Muscle of leg (tissue), 11 donors: Measurements from ENCODE around the gene HNF1A. TPM values are rescaled to one million over a fixed set of nuclear protein-coding genes. Genes with fewer than 3 reads are reported as not detected.
"Not testable (repeated sequence)": the region's sequence is repeated elsewhere in the genome, so short reads cannot be mapped to it uniquely, and the experiment has no call there.

ENCODE experiments used
- DNase-seq: peaks from one replicate; pipeline ENCODE4 v3.0.0; 2013
- H3K27ac ChIP-seq: one replicate; pipeline ENCODE4 v1.5.1; 2013; ENCODE audit warnings: mild to moderate bottlenecking, low read length, control low read depth
- H3K27me3 ChIP-seq: one replicate; pipeline ENCODE4 v1.6.1; 2013; ENCODE audit warnings: low read length; ENCODE audit not compliant: control insufficient read depth, insufficient read depth
- H3K36me3 ChIP-seq: one replicate; pipeline ENCODE4 v1.6.1; 2013; ENCODE audit warnings: low read length; ENCODE audit not compliant: control insufficient read depth, insufficient read depth
- H3K4me1 ChIP-seq: one replicate; pipeline ENCODE4 v1.6.1; 2013; ENCODE audit warnings: low read length; ENCODE audit not compliant: control insufficient read depth, insufficient read depth
- H3K4me3 ChIP-seq: one replicate; pipeline ENCODE4 v1.5.1; 2013; ENCODE audit warnings: low read length, control low read depth
- H3K9me3 ChIP-seq: replicated peaks from 2 replicates; pipeline ENCODE4 v1.6.1; 2013; ENCODE audit warnings: low read depth, low read length; ENCODE audit not compliant: control insufficient read depth
- WGBS: methylation state at CpG from one replicate; pipeline ENCODE4 v1.1.5; 2013; ENCODE audit warnings: missing lambda C conversion rate; ENCODE audit not compliant: insufficient coverage; 5-methylcytosine and 5-hydroxymethylcytosine counted together
- polyA plus RNA-seq, 8 donors: library from polyadenylated mRNA; unstranded; fragments of 120-200 nt; gene quantifications; one replicate each; pipeline versions ENCODE4 v1.2.1 to v1.2.3, GENCODE V29; 2013; ENCODE audit warnings: inconsistent platforms in 1 of 8, low replicate concordance in 1 of 8; ENCODE audit not compliant: insufficient read length in 8 of 8, insufficient read depth in 1 of 8
- total RNA-seq: library from RNA; stranded (reverse); fragments of 120-200 nt; gene quantifications from one replicate; pipeline ENCODE4 v1.2.4, GENCODE V29; 2013

The HNF1A gene
- total and polyA plus RNA-seq, 9 donors: 0.04 to 2.9 (median 0.10) TPM; not detected in 4

DNA sequence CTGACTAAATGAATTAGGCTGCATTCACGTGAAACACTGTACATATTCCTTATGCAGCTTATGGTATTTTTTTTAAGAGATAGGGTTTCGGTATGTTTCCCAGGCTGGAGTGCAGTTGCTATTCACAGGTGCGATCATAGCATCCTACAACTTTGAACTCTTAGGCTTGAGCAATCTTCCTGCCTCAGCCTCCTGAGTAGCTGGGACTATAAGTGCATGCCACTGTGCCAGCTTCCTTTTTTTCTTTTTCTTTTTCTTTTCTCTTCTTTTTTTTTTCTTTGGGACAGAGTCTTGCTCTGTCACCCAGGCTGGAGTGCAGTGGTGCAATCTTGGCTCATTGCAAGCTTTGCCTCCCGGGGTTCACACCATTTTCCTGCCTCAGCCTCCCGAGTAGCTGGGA lies 38.3 kb upstream of the HNF1A start:
- no peak for DNase-seq
- H3K4me1 ChIP-seq: no peaks in the 10 kb centered on the region
- H3K4me3 ChIP-seq: no peak overlapping the region
- H3K27me3 ChIP-seq: peaks cover 2% of the 10 kb centered on the region
- WGBS: 75% methylated on average over 1 of the region's 5 CpGs
- no peak overlapping the region for H3K27ac ChIP-seq
- no peaks in the 10 kb centered on the region for H3K36me3 ChIP-seq
- H3K9me3 ChIP-seq: no peaks in the 10 kb centered on the region

GRCh38 chr12:120940799-120941198 lies 37.5 kb upstream of the HNF1A start:
- Histone ChIP-seq H3K4me1 (no peaks in the 10 kb centered on the region), H3K9me3 (no peaks in the 10 kb centered on the region), H3K27me3 (peaks cover 2% of the 10 kb centered on the region), H3K36me3 (no peaks in the 10 kb centered on the region), H3K4me3 (no peak overlapping the region), H3K27ac (no peak overlapping the region)
- no peak for DNase-seq
- WGBS: 57% methylated on average over 3 of the region's 5 CpGs

GRCh38 chr12:120941412-120941811 lies 36.9 kb upstream of the HNF1A start:
- Histone ChIP-seq H3K4me3 (no peak overlapping the region), H3K27ac (no peak overlapping the region), H3K36me3 (no peaks in the 10 kb centered on the region), H3K4me1 (no peaks in the 10 kb centered on the region), H3K9me3 (no peaks in the 10 kb centered on the region), H3K27me3 (peaks cover 2% of the 10 kb centered on the region)
- no peak for DNase-seq
- whole genome bisulfite sequencing: no CpG with 5 or more reads among the region's 4 CpGs

DNA sequence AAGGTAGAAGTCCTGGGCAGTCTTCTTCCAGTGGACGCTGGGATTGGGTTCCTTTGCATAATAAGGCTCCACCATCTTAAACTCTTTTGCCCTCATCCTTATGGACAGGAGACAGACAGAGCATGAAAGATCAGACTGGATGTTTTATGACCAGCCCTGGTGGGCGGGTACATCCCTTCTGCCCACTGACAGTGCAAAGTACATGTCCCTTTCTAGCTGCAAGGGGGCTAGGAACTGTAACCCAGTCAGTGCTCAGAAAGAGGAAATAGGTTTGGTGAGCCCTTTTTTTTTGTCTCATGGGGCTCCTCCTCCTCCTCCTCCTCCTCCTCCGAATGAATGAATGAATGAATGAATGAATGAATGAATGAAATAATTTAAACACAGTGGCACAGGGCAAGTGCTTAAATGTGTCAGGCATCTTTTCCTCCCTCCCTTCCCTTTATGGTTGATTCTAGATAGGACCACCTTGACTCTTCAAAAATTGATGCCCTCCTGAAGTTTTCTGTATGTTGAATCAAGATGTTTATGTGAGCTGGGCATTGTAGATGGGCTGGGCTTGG lies 36.4 kb upstream of the HNF1A start:
- 100% methylated on average over 1 of the region's 3 CpGs for WGBS
- Histone ChIP-seq H3K36me3 (no peaks in the 10 kb centered on the region), H3K9me3 (no peaks in the 10 kb centered on the region), H3K27ac (no peak overlapping the region), H3K27me3 (peaks cover 2% of the 10 kb centered on the region), H3K4me3 (no peak overlapping the region), H3K4me1 (no peaks in the 10 kb centered on the region)
- DNase-seq: no peak

DNA sequence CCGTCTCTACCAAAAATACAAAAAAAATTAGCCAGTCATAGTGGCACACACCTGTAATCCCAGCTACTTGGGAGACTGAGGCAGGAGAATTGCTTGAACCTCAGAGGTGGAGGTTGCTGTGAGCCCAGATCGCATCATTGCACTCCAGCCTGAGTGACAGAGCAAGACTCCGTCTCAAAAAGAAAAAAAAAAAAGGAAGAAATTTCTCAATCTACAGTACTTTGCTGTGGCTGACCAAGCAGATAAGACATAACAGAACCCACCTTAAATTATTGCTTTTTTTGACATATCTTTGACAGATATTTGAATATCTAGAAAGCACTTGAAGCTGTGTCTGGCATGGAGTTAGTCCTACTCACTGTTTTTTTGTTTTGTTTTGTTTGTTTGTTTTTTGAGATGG lies 34.9 kb upstream of the HNF1A start:
- no peaks in the 10 kb centered on the region for H3K36me3 ChIP-seq
- H3K27me3 ChIP-seq: no peaks in the 10 kb centered on the region
- no peak for DNase-seq
- H3K4me1 ChIP-seq: no peaks in the 10 kb centered on the region
- no peak overlapping the region for H3K27ac ChIP-seq
- no CpG with 5 or more reads among the region's 3 CpGs for WGBS
- no peaks in the 10 kb centered on the region for H3K9me3 ChIP-seq
- H3K4me3 ChIP-seq: no peak overlapping the region

GRCh38 chr12:120944645-120945217 lies 33.6 kb upstream of the HNF1A start:
- Histone ChIP-seq H3K36me3 (no peaks in the 10 kb centered on the region), H3K9me3 (no peaks in the 10 kb centered on the region), H3K4me1 (no peaks in the 10 kb centered on the region), H3K27me3 (no peaks in the 10 kb centered on the region), H3K27ac (no peak overlapping the region), H3K4me3 (no peak overlapping the region)
- 87% methylated on average over 2 of the region's 9 CpGs for WGBS
- peak; percentile 47 for DNase-seq

DNA sequence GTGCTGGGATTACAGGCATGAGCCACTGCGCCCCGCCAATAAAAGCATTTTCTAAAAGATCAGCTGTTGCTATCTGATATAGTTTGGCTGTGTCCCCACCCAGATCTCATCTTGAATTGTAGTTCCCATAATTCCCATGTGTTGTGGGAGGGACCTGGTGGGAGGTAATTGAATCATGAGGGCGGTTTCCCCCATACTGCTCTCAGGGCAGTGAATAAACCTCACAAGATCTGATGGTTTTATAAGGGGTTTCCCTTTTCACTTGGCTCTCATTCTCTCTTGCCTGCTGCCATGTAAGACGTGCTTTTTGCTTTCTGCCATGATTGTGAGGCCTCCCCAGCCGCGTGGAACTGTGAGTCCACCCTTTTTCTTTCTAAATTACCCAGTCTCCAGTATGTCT lies 32.8 kb upstream of the HNF1A start:
- H3K27ac ChIP-seq, DNase-seq: not testable (repeated sequence)
- 78% methylated on average over 3 of the region's 6 CpGs for WGBS

DNA sequence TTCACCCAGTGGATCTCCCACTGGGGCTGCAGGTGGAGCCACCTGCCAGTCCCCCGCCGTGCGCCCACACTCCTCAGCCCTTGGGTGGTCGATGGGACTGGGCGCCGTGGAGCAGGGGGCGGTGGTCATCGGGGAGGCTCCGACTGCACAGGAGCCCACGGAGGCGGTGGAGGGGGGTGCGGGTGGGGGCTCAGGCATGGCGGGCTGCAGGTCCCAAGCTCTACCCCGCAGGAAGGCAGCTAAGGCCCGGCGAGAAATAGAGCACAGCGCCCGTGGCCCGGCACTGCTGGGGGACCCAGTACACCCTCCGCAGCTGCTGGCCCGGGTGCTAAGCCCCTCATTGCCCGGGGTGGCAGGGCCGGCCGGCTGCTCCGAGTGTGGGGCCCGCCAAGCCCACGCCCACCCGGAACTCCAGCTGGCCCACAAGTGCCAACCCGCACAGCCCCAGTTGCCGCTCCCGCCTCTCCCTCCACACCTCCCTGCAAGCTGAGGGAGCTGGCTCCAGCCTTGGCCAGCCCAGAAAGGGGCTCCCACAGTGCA lies 28.0 kb upstream of the HNF1A start:
- not testable (repeated sequence) for DNase-seq, H3K4me3 ChIP-seq, H3K4me1 ChIP-seq, H3K27ac ChIP-seq, H3K27me3 ChIP-seq, H3K36me3 ChIP-seq, H3K9me3 ChIP-seq
- 95% methylated on average over 23 of the region's 31 CpGs for WGBS

More for the DNA sequence above, 32.8 kb upstream of the HNF1A start:
- H3K4me3 ChIP-seq, H3K4me1 ChIP-seq, H3K36me3 ChIP-seq, H3K9me3 ChIP-seq, H3K27me3 ChIP-seq: not testable (repeated sequence)

DNA sequence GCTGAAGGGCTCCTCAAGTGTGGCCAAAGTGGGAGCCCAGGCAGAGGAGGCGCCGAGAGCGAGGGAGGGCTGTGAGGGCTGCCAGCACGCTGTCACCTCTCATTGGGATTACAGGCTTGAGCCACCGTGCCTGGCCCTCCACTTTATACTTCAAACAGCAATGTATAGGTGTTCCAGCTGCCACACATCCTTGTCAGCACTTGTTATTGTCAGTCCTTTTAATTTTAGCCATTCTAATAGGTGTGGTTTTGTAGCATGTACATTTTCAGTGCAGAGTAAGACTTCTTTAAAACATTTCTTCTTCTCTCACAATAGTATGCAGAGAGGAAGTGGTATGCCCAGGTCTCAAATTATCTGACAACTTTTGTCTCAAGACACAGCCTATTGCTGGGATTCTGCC lies 27.5 kb upstream of the HNF1A start:
- Histone ChIP-seq H3K4me3 (no peak overlapping the region), H3K27me3 (no peaks in the 10 kb centered on the region), H3K4me1 (no peaks in the 10 kb centered on the region), H3K9me3 (no peaks in the 10 kb centered on the region), H3K27ac (no peak overlapping the region), H3K36me3 (no peaks in the 10 kb centered on the region)
- no peak for DNase-seq
- WGBS: 97% methylated on average over 5 of the region's 5 CpGs

GRCh38 chr12:120955232-120955631 lies 23.1 kb upstream of the HNF1A start:
- H3K9me3 ChIP-seq: no peaks in the 10 kb centered on the region
- no peaks in the 10 kb centered on the region for H3K36me3 ChIP-seq
- no peak overlapping the region for H3K27ac ChIP-seq
- H3K4me1 ChIP-seq: no peaks in the 10 kb centered on the region
- H3K27me3 ChIP-seq: no peaks in the 10 kb centered on the region
- WGBS: 100% methylated on average over 1 of the region's 4 CpGs
- no peak for DNase-seq
- H3K4me3 ChIP-seq: no peak overlapping the region
